Activated naive CD4-positive, alpha-beta T cell treated with anti-CD3 and anti-CD28 coated beads, Interleukin-2, amount 10 ng/mL, durations not matched to agents 7 days and 5 days (primary cell): ENCODE results near the gene TBCD.

Source experiments
- CTCF ChIA-PET: fragments of 350-600 bp; sonication (Branson Sonifier 250); formaldehyde crosslinking; loops from one replicate; lab custom pipeline; 2021; ENCODE audit warnings: antibody characterized with exemption; lab: Charles Lee
- DNase-seq: peaks from one replicate; pipeline ENCODE4 v3.0.0-alpha.2; 2020
- H3K27ac Mint-ChIP-seq: one replicate; pipeline ENCODE4 v1.8.0; 2021; ENCODE audit warnings: mild to moderate bottlenecking, moderate library complexity, mixed read lengths
- H3K27me3 Mint-ChIP-seq: one replicate; pipeline ENCODE4 v1.8.0; 2021; ENCODE audit warnings: mild to moderate bottlenecking, mixed read lengths
- H3K36me3 Mint-ChIP-seq: one replicate; pipeline ENCODE4 v1.8.0; 2021; ENCODE audit warnings: mixed read lengths
- H3K4me1 Mint-ChIP-seq: one replicate; pipeline ENCODE4 v1.8.0; 2021; ENCODE audit warnings: mixed read lengths
- H3K4me3 Mint-ChIP-seq: one replicate; pipeline ENCODE4 v1.8.0; 2021; ENCODE audit warnings: mild to moderate bottlenecking, moderate library complexity, mixed read lengths
- H3K9me3 Mint-ChIP-seq: one replicate; pipeline ENCODE4 v1.8.0; 2021; ENCODE audit warnings: mixed read lengths

TBCD gene

GRCh38 chr17:82812058-82812457, 60.2 kb downstream of the TBCD start:
- no peaks in the 10 kb centered on the region for H3K27me3 Mint-ChIP-seq

GRCh38 chr17:82812601-82813000, 60.7 kb downstream of the TBCD start:
- no peak for DNase-seq
- Mint-ChIP-seq H3K27me3 (no peaks in the 10 kb centered on the region), H3K4me3 (no peak overlapping the region), H3K4me1 (peaks cover 23% of the 10 kb centered on the region), H3K9me3 (no peaks in the 10 kb centered on the region), H3K36me3 (peaks cover 33% of the 10 kb centered on the region), H3K27ac (no peak overlapping the region)
- CTCF ChIA-PET, result interaction anchor here (1.0 kb wide), 1 partner anchor 10 kb away, joined by 3 read pairs; no protein-coding TSS in a partner anchor

More at GRCh38 chr17:82812058-82812457, 60.2 kb downstream of the TBCD start:
- Mint-ChIP-seq H3K36me3 (peaks cover 33% of the 10 kb centered on the region), H3K4me3 (no peak overlapping the region), H3K9me3 (no peaks in the 10 kb centered on the region), H3K27ac (no peak overlapping the region), H3K4me1 (peaks cover 23% of the 10 kb centered on the region)
- CTCF ChIA-PET, result interaction anchor here (0.6 kb wide), 1 partner anchor 36 kb away, joined by 3 read pairs; no protein-coding TSS in a partner anchor
- DNase-seq, result no peak

GRCh38 chr17:82813299-82814051, 61.6 kb downstream of the TBCD start:
- Mint-ChIP-seq H3K9me3 (no peaks in the 10 kb centered on the region), H3K4me3 (no peak overlapping the region), H3K36me3 (peaks cover 42% of the 10 kb centered on the region), H3K27ac (no peak overlapping the region), H3K27me3 (no peaks in the 10 kb centered on the region), H3K4me1 (peaks cover 23% of the 10 kb centered on the region)
- CTCF ChIA-PET, result interaction anchor here (1.0 kb wide), 1 partner anchor 11 kb away, joined by 3 read pairs; no protein-coding TSS in a partner anchor
- DNase-seq, result no peak

- CTCF ChIA-PET, result no interaction called here
- Mint-ChIP-seq H3K27ac (no peak overlapping the region), H3K27me3 (no peaks in the 10 kb centered on the region), H3K4me1 (peaks cover 23% of the 10 kb centered on the region), H3K4me3 (no peak overlapping the region), H3K36me3 (peaks cover 55% of the 10 kb centered on the region), H3K9me3 (no peaks in the 10 kb centered on the region)
- no peak for DNase-seq
These were observed 63.0 kb downstream of the TBCD start for GRCh38 chr17:82814834-82815233.

- H3K27me3 Mint-ChIP-seq, result no peaks in the 10 kb centered on the region
- H3K9me3 Mint-ChIP-seq, result peaks cover 3% of the 10 kb centered on the region
- DNase-seq, result no peak
- no peak overlapping the region for H3K27ac Mint-ChIP-seq
- CTCF ChIA-PET, result no interaction called here
- H3K4me3 Mint-ChIP-seq, result no peak overlapping the region
- peaks cover 23% of the 10 kb centered on the region for H3K4me1 Mint-ChIP-seq
- peaks cover 58% of the 10 kb centered on the region for H3K36me3 Mint-ChIP-seq
These were observed 63.5 kb downstream of the TBCD start for GRCh38 chr17:82815354-82815753.

GRCh38 chr17:82815790-82816305, 64.0 kb downstream of the TBCD start:
- DNase-seq, result no peak
- Mint-ChIP-seq H3K9me3 (peaks cover 6% of the 10 kb centered on the region), H3K27me3 (no peaks in the 10 kb centered on the region), H3K36me3 (peaks cover 60% of the 10 kb centered on the region), H3K4me1 (peaks cover 23% of the 10 kb centered on the region), H3K4me3 (no peak overlapping the region), H3K27ac (no peak overlapping the region)
- CTCF ChIA-PET, result no interaction called here

- Mint-ChIP-seq H3K9me3 (peaks cover 6% of the 10 kb centered on the region), H3K27me3 (no peaks in the 10 kb centered on the region), H3K4me1 (peaks cover 23% of the 10 kb centered on the region), H3K4me3 (no peak overlapping the region), H3K36me3 (peaks cover 64% of the 10 kb centered on the region), H3K27ac (no peak overlapping the region)
- DNase-seq, result no peak
- CTCF ChIA-PET, result no interaction called here
These were observed 64.5 kb downstream of the TBCD start for GRCh38 chr17:82816358-82816757.

GRCh38 chr17:82817947-82818346, 66.1 kb downstream of the TBCD start:
- peaks cover 23% of the 10 kb centered on the region for H3K4me1 Mint-ChIP-seq

GRCh38 chr17:82820278-82821251, 68.7 kb downstream of the TBCD start:
- peaks cover 12% of the 10 kb centered on the region for H3K4me1 Mint-ChIP-seq
- peaks cover 50% of the 10 kb centered on the region for H3K36me3 Mint-ChIP-seq
- H3K9me3 Mint-ChIP-seq, result peaks cover 6% of the 10 kb centered on the region
- no peak overlapping the region for H3K27ac Mint-ChIP-seq
- DNase-seq, result no peak
- no peaks in the 10 kb centered on the region for H3K27me3 Mint-ChIP-seq
- no peak overlapping the region for H3K4me3 Mint-ChIP-seq
- CTCF ChIA-PET, result no interaction called here

More at GRCh38 chr17:82817947-82818346, 66.1 kb downstream of the TBCD start:
- Mint-ChIP-seq H3K27ac (no peak overlapping the region), H3K36me3 (peaks cover 68% of the 10 kb centered on the region), H3K27me3 (no peaks in the 10 kb centered on the region), H3K9me3 (peaks cover 6% of the 10 kb centered on the region), H3K4me3 (no peak overlapping the region)
- CTCF ChIA-PET, result interaction anchor here (1.3 kb wide), 1 partner anchor 97 kb away, joined by 3 read pairs; no protein-coding TSS in a partner anchor
- no peak for DNase-seq

- DNase-seq, result no peak
- H3K36me3 Mint-ChIP-seq, result peaks cover 40% of the 10 kb centered on the region
- no peaks in the 10 kb centered on the region for H3K27me3 Mint-ChIP-seq
- CTCF ChIA-PET, result no interaction called here
- peaks cover 6% of the 10 kb centered on the region for H3K9me3 Mint-ChIP-seq
- H3K27ac Mint-ChIP-seq, result no peak overlapping the region
- H3K4me1 Mint-ChIP-seq, result peaks cover 3% of the 10 kb centered on the region
- H3K4me3 Mint-ChIP-seq, result no peak overlapping the region
These were observed 69.7 kb downstream of the TBCD start for GRCh38 chr17:82821554-82821953.

GRCh38 chr17:82822281-82822680, 70.4 kb downstream of the TBCD start:
- H3K27me3 Mint-ChIP-seq, result no peaks in the 10 kb centered on the region

GRCh38 chr17:82823004-82823403, 71.1 kb downstream of the TBCD start:
- CTCF ChIA-PET, result no interaction called here
- Mint-ChIP-seq H3K27ac (no peak overlapping the region), H3K36me3 (peaks cover 47% of the 10 kb centered on the region), H3K9me3 (peaks cover 10% of the 10 kb centered on the region), H3K27me3 (no peaks in the 10 kb centered on the region), H3K4me3 (no peak overlapping the region), H3K4me1 (peaks cover 5% of the 10 kb centered on the region)
- no peak for DNase-seq

More at GRCh38 chr17:82822281-82822680, 70.4 kb downstream of the TBCD start:
- H3K4me3 Mint-ChIP-seq, result no peak overlapping the region
- peaks cover 5% of the 10 kb centered on the region for H3K4me1 Mint-ChIP-seq
- no peak overlapping the region for H3K27ac Mint-ChIP-seq
- CTCF ChIA-PET, result no interaction called here
- no peak for DNase-seq
- H3K36me3 Mint-ChIP-seq, result peaks cover 45% of the 10 kb centered on the region
- H3K9me3 Mint-ChIP-seq, result peaks cover 6% of the 10 kb centered on the region

- CTCF ChIA-PET, result no interaction called here
- Mint-ChIP-seq H3K4me3 (no peak overlapping the region), H3K27ac (no peak overlapping the region), H3K27me3 (no peaks in the 10 kb centered on the region), H3K4me1 (peaks cover 5% of the 10 kb centered on the region), H3K9me3 (peaks cover 11% of the 10 kb centered on the region), H3K36me3 (peaks cover 37% of the 10 kb centered on the region)
- DNase-seq, result no peak
These were observed 73.8 kb downstream of the TBCD start for GRCh38 chr17:82825540-82826124.

- Mint-ChIP-seq H3K9me3 (peaks cover 10% of the 10 kb centered on the region), H3K27ac (no peak overlapping the region), H3K4me1 (peaks cover 5% of the 10 kb centered on the region), H3K4me3 (no peak overlapping the region), H3K36me3 (peaks cover 32% of the 10 kb centered on the region), H3K27me3 (no peaks in the 10 kb centered on the region)
- DNase-seq, result no peak
- CTCF ChIA-PET, result interaction anchor here (1.5 kb wide), 1 partner anchor 11 kb away, joined by 3 read pairs; no protein-coding TSS in a partner anchor
These were observed 74.3 kb downstream of the TBCD start for GRCh38 chr17:82826211-82826610.
